ENCODE data around the gene SOX18. TPM values are rescaled to one million over a fixed set of nuclear protein-coding genes. Genes with fewer than 3 reads are reported as not detected.

Gene SOX18
- total RNA-seq, 4 donors from 2014 or later: 6.7 to 116 (median 19.1) TPM

GRCh38 chr20:64044484-64045247 lies 4.8 kb downstream of the SOX18 start:
- no peak overlapping the region for H3K4me3 ChIP-seq
- H3K27me3 ChIP-seq: peaks cover 0 to 25% of the 10 kb centered on the region in 2 donors
- peak overlapping the region in 1 of 2 donors; percentile 33 for H3K27ac ChIP-seq
- H3K4me1 ChIP-seq: peaks cover 0 to 15% of the 10 kb centered on the region in 2 donors
- no peaks in the 10 kb centered on the region for H3K9me3 ChIP-seq
- intact Hi-C loops (cut with DNase I; ENCODE audit: low total_unique reads): no loop called here
- no peak for TF ChIP-seq POLR2A (IDR thresholded peaks at IDR 0.05)
- H3K36me3 ChIP-seq: no peaks in the 10 kb centered on the region
- DNase-seq: no peak

GRCh38 chr20:64043768-64044167 lies 5.7 kb downstream of the SOX18 start:
- peaks cover 0 to 16% of the 10 kb centered on the region in 2 donors for H3K4me1 ChIP-seq
- intact Hi-C loops (cut with DNase I; ENCODE audit: low total_unique reads): no loop called here
- H3K36me3 ChIP-seq: no peaks in the 10 kb centered on the region
- H3K4me3 ChIP-seq: no peak overlapping the region
- no peak for DNase-seq
- TF ChIP-seq POLR2A (IDR thresholded peaks at IDR 0.05) (no peak), CTCF (IDR thresholded peaks at IDR 0.05) (no peak)
- H3K27me3 ChIP-seq: peaks cover 0 to 30% of the 10 kb centered on the region in 2 donors
- no peaks in the 10 kb centered on the region for H3K9me3 ChIP-seq
- H3K27ac ChIP-seq: no peak overlapping the region

GRCh38 chr20:64042054-64042781 lies 7.2 kb downstream of the SOX18 start:
- Histone ChIP-seq H3K4me3 (no peak overlapping the region), H3K9me3 (no peaks in the 10 kb centered on the region), H3K36me3 (no peaks in the 10 kb centered on the region), H3K27me3 (peaks cover 0 to 39% of the 10 kb centered on the region in 2 donors), H3K27ac (peak overlapping the region; percentile 35 to 61), H3K4me1 (peaks cover 0 to 22% of the 10 kb centered on the region in 2 donors)
- DNase-seq: no peak
- no peak for TF ChIP-seq POLR2A (IDR thresholded peaks at IDR 0.05)
- TF ChIP-seq CTCF (IDR thresholded peaks at IDR 0.05): no peak
- intact Hi-C loops (cut with DNase I; ENCODE audit: low total_unique reads): no loop called here

GRCh38 chr20:64041781-64042053 lies 7.7 kb downstream of the SOX18 start:
- intact Hi-C loops (cut with DNase I; ENCODE audit: low total_unique reads): no loop called here
- TF ChIP-seq CTCF (IDR thresholded peaks at IDR 0.05) (no peak), POLR2A (IDR thresholded peaks at IDR 0.05) (no peak)
- DNase-seq: no peak
- Histone ChIP-seq H3K4me3 (no peak overlapping the region), H3K9me3 (no peaks in the 10 kb centered on the region), H3K36me3 (no peaks in the 10 kb centered on the region), H3K27ac (peak overlapping the region; percentile 35 to 61), H3K27me3 (peaks cover 0 to 42% of the 10 kb centered on the region in 2 donors), H3K4me1 (peaks cover 0 to 22% of the 10 kb centered on the region in 2 donors)

GRCh38 chr20:64041040-64041780 lies 8.2 kb downstream of the SOX18 start:
- Histone ChIP-seq H3K36me3 (no peaks in the 10 kb centered on the region), H3K4me1 (peaks cover 0 to 22% of the 10 kb centered on the region in 2 donors), H3K27ac (peak overlapping the region; percentile 35 to 61), H3K4me3 (no peak overlapping the region), H3K27me3 (peaks cover 0 to 42% of the 10 kb centered on the region in 2 donors), H3K9me3 (no peaks in the 10 kb centered on the region)
- intact Hi-C loops (cut with DNase I; ENCODE audit: low total_unique reads): no loop called here
- DNase-seq: no peak
- TF ChIP-seq CTCF (IDR thresholded peaks at IDR 0.05) (no peak), POLR2A (IDR thresholded peaks at IDR 0.05) (no peak)

Data from uterus (tissue), 4 donors.